ENCODE data around the gene B4GALNT1. TPM values are rescaled to one million over a fixed set of nuclear protein-coding genes. Genes with fewer than 3 reads are reported as not detected.

B4GALNT1 gene
- total and polyA plus RNA-seq, 11 donors, result 1.9 to 8.8 (median 5.7) TPM

DNA sequence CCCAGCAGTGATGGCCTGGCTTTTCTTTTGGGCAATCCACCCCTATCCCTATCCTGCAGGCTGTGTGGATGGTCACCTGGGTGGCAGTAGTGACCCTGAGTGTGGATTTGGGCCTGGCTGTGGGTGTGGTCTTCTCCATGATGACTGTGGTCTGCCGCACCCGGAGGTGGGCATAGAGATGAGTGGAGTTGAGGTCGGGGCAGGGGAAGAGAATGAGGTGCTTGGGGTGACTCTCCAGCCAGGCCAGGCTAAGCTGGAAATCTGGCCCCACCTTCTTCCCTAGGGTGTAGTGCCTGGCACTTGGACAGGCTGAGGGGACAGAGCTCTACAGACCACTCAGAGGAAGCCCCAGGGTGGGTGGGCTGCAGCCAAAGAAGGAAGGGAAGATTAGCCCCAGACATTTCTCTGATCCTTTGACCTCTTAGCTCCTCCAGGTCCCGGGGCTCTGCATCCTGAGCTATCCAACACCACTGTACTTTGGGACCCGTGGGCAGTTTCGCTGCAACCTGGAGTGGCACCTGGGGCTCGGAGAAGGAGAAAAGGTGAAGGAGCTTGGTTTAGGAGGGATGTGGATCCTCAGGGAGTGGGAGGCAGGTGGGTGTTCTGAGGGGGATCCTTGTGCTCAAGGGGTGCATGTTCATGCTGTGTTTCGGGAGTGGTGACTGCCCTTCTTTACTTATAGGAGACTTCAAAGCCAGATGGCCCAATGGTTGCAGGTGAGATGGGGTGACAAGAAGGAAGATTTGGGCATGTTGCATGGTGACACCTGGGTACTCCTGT is 8.4 kb downstream of the B4GALNT1 start:
- H3K36me3 ChIP-seq, result peaks cover 0 to 10% (median 0%) of the 10 kb centered on the region in 9 donors

DNA sequence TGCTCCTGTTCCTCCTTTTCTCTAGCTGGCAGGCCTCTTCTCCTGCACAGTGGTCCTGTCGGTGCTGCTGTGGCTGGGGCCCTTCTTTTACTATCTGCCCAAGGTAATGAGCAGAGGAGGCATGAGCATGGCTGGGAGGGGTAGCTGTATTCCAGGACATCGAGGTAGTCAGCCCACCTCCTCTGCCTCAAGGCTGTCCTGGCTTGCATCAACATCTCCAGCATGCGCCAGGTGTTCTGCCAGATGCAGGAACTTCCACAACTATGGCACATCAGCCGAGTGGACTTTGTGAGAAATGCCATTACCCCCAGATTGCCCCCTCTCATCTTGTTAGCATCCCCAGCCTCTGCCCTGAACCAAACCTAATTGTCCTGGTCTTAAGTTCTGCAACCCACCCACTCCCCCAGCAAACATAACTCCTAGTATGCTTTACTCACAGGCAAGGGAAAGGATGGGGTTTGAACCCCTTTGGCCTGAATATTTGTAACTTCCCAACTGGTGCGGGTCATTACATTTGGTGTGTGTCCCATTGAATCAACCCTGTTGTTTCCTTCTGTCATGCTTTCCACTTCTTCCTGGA is 9.1 kb downstream of the B4GALNT1 start:
- ATAC-seq, result no peak
- intact Hi-C loops (cut with DNase I), result loop anchor here in 5 of 10 donors (2.0 to 10.0 kb wide), 4 partner anchors 41 to 169 kb away; partner anchors contain the start of genes GLI1 (in 2 of the 5) and INHBE (in 2 of the 5)

More for the DNA sequence above, 8.4 kb downstream of the B4GALNT1 start:
- no peak overlapping the region for H3K4me3 ChIP-seq
- H3K27ac ChIP-seq, result no peak overlapping the region
- TF ChIP-seq POLR2A (IDR thresholded peaks at IDR 0.05), result no peak
- TF ChIP-seq, protein P1, sequence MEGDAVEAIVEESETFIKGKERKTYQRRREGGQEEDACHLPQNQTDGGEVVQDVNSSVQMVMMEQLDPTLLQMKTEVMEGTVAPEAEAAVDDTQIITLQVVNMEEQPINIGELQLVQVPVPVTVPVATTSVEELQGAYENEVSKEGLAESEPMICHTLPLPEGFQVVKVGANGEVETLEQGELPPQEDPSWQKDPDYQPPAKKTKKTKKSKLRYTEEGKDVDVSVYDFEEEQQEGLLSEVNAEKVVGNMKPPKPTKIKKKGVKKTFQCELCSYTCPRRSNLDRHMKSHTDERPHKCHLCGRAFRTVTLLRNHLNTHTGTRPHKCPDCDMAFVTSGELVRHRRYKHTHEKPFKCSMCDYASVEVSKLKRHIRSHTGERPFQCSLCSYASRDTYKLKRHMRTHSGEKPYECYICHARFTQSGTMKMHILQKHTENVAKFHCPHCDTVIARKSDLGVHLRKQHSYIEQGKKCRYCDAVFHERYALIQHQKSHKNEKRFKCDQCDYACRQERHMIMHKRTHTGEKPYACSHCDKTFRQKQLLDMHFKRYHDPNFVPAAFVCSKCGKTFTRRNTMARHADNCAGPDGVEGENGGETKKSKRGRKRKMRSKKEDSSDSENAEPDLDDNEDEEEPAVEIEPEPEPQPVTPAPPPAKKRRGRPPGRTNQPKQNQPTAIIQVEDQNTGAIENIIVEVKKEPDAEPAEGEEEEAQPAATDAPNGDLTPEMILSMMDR (IDR thresholded peaks at IDR 0.05), result no peak
- DNase-seq (no peak), ATAC-seq (no peak)
- intact Hi-C loops (cut with DNase I), result loop anchor here in 5 of 10 donors (5.0 to 10.0 kb wide), 3 partner anchors 42 to 170 kb away; partner anchors contain the start of genes GLI1 (in 2 of the 5) and INHBE (in 2 of the 5)
- WGBS, 4 donors, result 77 to 89% (median 86%) methylated on average over 8 of the region's 8 CpGs
- peaks cover 0 to 35% (median 15%) of the 10 kb centered on the region in 12 donors for H3K4me1 ChIP-seq
- peaks cover 7 to 87% (median 40%) of the 10 kb centered on the region in 9 donors for H3K27me3 ChIP-seq
- H3K9me3 ChIP-seq, result no peaks in the 10 kb centered on the region

DNA sequence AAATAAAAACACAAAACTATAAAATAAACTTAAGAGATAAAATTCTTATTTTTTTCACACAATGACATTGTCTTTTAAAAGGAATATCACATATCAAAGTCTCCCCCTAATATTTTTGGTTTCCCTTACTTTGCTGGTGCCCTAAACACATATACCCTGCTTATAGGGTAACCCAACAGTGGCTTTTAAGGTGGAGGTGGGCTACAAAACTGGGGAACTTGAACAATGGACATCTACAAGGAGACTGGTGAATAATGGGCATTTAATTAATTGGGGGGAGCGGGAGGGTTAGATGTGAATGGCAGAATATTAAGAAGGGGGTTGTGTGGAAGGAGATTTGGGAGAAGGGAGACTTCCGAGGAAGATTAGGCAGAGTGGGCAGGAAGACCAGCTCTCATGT is 9.6 kb downstream of the B4GALNT1 start:
- peaks cover 0 to 43% (median 15%) of the 10 kb centered on the region in 12 donors for H3K4me1 ChIP-seq
- peaks cover 0 to 10% (median 0%) of the 10 kb centered on the region in 9 donors for H3K36me3 ChIP-seq
- no peak overlapping the region for H3K27ac ChIP-seq
- TF ChIP-seq, protein P1 (IDR thresholded peaks at IDR 0.05), result no peak
- no peak for TF ChIP-seq POLR2A (IDR thresholded peaks at IDR 0.05)
- ATAC-seq (no peak), DNase-seq (no peak)
- intact Hi-C loops (cut with DNase I), result loop anchor here in 5 of 10 donors (2.0 to 10.0 kb wide), 4 partner anchors 41 to 169 kb away; partner anchors contain the start of genes GLI1 (in 2 of the 5) and INHBE (in 2 of the 5)
- H3K4me3 ChIP-seq, result no peak overlapping the region
- no peaks in the 10 kb centered on the region for H3K9me3 ChIP-seq
- 79 to 88% (median 87%) methylated on average over 2 of the region's 2 CpGs for WGBS, 4 donors
- peaks cover 7 to 87% (median 43%) of the 10 kb centered on the region in 9 donors for H3K27me3 ChIP-seq

More for the DNA sequence above, 9.1 kb downstream of the B4GALNT1 start:
- H3K36me3 ChIP-seq, result peaks cover 0 to 10% (median 0%) of the 10 kb centered on the region in 9 donors
- DNase-seq, result no peak
- 76 to 86% (median 77%) methylated on average over 4 to 5 of the region's 5 CpGs for WGBS, 4 donors
- peaks cover 0 to 40% (median 15%) of the 10 kb centered on the region in 12 donors for H3K4me1 ChIP-seq
- peaks cover 7 to 87% (median 44%) of the 10 kb centered on the region in 9 donors for H3K27me3 ChIP-seq
- no peak for TF ChIP-seq POLR2A (IDR thresholded peaks at IDR 0.05)
- TF ChIP-seq, protein P1 (IDR thresholded peaks at IDR 0.05), result no peak
- H3K4me3 ChIP-seq, result no peak overlapping the region
- no peaks in the 10 kb centered on the region for H3K9me3 ChIP-seq
- H3K27ac ChIP-seq, result no peak overlapping the region
